PC-9 (cell line): ENCODE data around the gene FBXO30.

Experiments used
- CTCF ChIP-seq: fragments of 200-600 bp; sonication (generic); conservative IDR thresholded peaks from 2 replicates; pipeline ENCODE4 v1.6.1; 2017; ENCODE audit warnings: mixed run types, antibody characterized with exemption, mild to moderate bottlenecking, moderate library complexity
- EZH2 ChIP-seq: fragments of 200-600 bp; sonication (generic); IDR thresholded peaks from 2 replicates; pipeline ENCODE4 v1.8.0; 2017; ENCODE audit warnings: antibody characterized with exemption, low read depth

GRCh38 chr6:145816392-145816791, 1.8 kb upstream of the FBXO30 start:
- TF ChIP-seq CTCF (no peak), EZH2 (no peak)
